Measurements from ENCODE around the gene TMEM222. TPM values are rescaled to one million over a fixed set of nuclear protein-coding genes. Genes with fewer than 3 reads are reported as not detected.
A peak's percentile ranks its signal among the peaks of the same experiment; 100 is the strongest.

TMEM222 gene
- total and polyA plus RNA-seq, 12 donors, result 30.7 to 73.2 (median 49.8) TPM

GRCh38 chr1:27374362-27375086 is 52.6 kb downstream of the TMEM222 start, which contains the start of gene FCN3:
Gene FCN3, minus strand, starts transcription at chr1:27374824. Its CDS starts 6 bp downstream, at chr1:27374818.
- intact Hi-C loops (cut with DNase I), result no loop called here
- no peak for TF ChIP-seq CTCF (IDR thresholded peaks at IDR 0.05)
- TF ChIP-seq POLR2A (IDR thresholded peaks at IDR 0.05), result no peak
- no peaks in the 10 kb centered on the region for H3K9me3 ChIP-seq (replicated peaks in 1 of 3)
- peak within 1 kb of the TSS in 1 of 5 donors; percentile 16 for H3K27ac ChIP-seq
- no peaks in the 10 kb centered on the region for H3K36me3 ChIP-seq (replicated peaks in 1 of 2)
- WGBS, 4 donors, result 67 to 81% (median 76%) methylated on average over 3 to 4 of the region's 4 CpGs
- H3K4me1 ChIP-seq (replicated peaks in 1 of 2), result no peaks in the 10 kb centered on the region
- H3K4me3 ChIP-seq, result no peak within 1 kb of the TSS
- no peak for DNase-seq
- H3K27me3 ChIP-seq, result no peaks in the 10 kb centered on the region

GRCh38 chr1:27377760-27378495 is 56.0 kb downstream of the TMEM222 start:
- Histone ChIP-seq H3K27ac (no peak overlapping the region), H3K4me1 (replicated peaks in 1 of 2) (peaks cover 10% of the 10 kb centered on the region in 2 donors), H3K36me3 (replicated peaks in 1 of 2) (no peaks in the 10 kb centered on the region), H3K9me3 (replicated peaks in 1 of 3) (no peaks in the 10 kb centered on the region), H3K4me3 (no peak overlapping the region), H3K27me3 (no peaks in the 10 kb centered on the region)
- DNase-seq, result no peak
- no peak for TF ChIP-seq POLR2A (IDR thresholded peaks at IDR 0.05)
- no peak for TF ChIP-seq CTCF (IDR thresholded peaks at IDR 0.05)
- WGBS, 4 donors, result 86 to 90% (median 88%) methylated on average over 12 of the region's 12 CpGs
- intact Hi-C loops (cut with DNase I), result no loop called here

DNA sequence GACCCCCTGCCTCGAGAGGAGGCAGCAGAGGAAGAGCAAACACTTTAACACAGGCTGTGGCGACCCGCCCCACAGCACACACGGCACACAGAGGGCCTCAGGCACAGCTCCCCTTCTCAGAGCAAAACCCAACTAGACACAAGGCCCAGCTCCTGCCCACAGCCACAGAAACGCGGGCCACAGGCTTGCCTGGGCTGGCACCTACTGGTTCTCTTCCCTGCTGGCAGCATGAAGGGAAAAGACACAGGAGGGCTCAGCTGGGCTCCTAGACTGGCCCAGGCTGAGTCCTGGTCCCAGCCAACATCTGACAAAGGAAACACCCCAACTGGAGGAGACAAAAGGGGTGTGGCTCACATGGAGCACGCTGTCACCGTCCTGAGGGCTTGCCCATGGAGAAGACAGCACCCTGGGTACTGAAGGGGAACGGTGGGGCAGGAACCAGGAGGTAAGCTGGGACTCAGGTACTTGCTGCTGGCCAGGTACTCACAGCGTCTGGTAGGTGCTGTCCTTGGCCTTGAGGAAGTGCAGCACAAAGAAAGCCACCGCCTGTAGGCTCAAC is 57.7 kb downstream of the TMEM222 start:
- Histone ChIP-seq H3K9me3 (replicated peaks in 1 of 3) (no peaks in the 10 kb centered on the region), H3K27me3 (no peaks in the 10 kb centered on the region), H3K36me3 (replicated peaks in 1 of 2) (no peaks in the 10 kb centered on the region), H3K27ac (no peak overlapping the region), H3K4me3 (no peak overlapping the region), H3K4me1 (replicated peaks in 1 of 2) (peaks cover 10% of the 10 kb centered on the region in 2 donors)
- intact Hi-C loops (cut with DNase I), result no loop called here
- no peak for TF ChIP-seq POLR2A (IDR thresholded peaks at IDR 0.05)
- no peak for TF ChIP-seq CTCF (IDR thresholded peaks at IDR 0.05)
- DNase-seq, result no peak
- WGBS, 4 donors, result 75 to 92% (median 87%) methylated on average over 7 to 11 of the region's 11 CpGs

GRCh38 chr1:27380224-27380623 is 58.3 kb downstream of the TMEM222 start:
- 88 to 97% (median 94%) methylated on average over 3 to 4 of the region's 4 CpGs; no CpG with 5 or more reads in 1 of the 4 donors for WGBS, 4 donors
- TF ChIP-seq CTCF (IDR thresholded peaks at IDR 0.05) (no peak), POLR2A (IDR thresholded peaks at IDR 0.05) (no peak)
- H3K9me3 ChIP-seq (replicated peaks in 1 of 3), result no peaks in the 10 kb centered on the region

More at GRCh38 chr1:27380224-27380623, 58.3 kb downstream of the TMEM222 start:
- intact Hi-C loops (cut with DNase I), result no loop called here
- Histone ChIP-seq H3K27ac (no peak overlapping the region), H3K27me3 (no peaks in the 10 kb centered on the region), H3K4me1 (replicated peaks in 1 of 2) (peaks cover 10% of the 10 kb centered on the region in 2 donors), H3K36me3 (replicated peaks in 1 of 2) (no peaks in the 10 kb centered on the region), H3K4me3 (no peak overlapping the region)
- DNase-seq, result no peak
